Liver (tissue), 9 donors: ENCODE results near the gene DET1. TPM values are rescaled to one million over a fixed set of nuclear protein-coding genes. Genes with fewer than 3 reads are reported as not detected.
"Not testable (repeated sequence)": the region's sequence is repeated elsewhere in the genome, so short reads cannot be mapped to it uniquely, and the experiment has no call there.

Experiments used
- DNase-seq: peaks from one replicate; pipeline ENCODE4 v3.0.0-alpha.2; 2017; ENCODE audit warnings: low spot score
- H3K27ac ChIP-seq, 2 donors: one replicate each; pipeline ENCODE4 v1.7.0; 2013; ENCODE audit warnings: inconsistent platforms in 2 of 2, low read length in 2 of 2, control low read depth in 1 of 2, low read depth in 1 of 2, mild to moderate bottlenecking in 1 of 2
- H3K27me3 ChIP-seq, 4 donors: one replicate each; pipeline versions ENCODE4 v1.6.1 to v1.7.0; 2013; ENCODE audit warnings: low read length in 3 of 4, inconsistent platforms in 1 of 4, mild to moderate bottlenecking in 1 of 4, moderate library complexity in 1 of 4; ENCODE audit not compliant: control insufficient read depth in 4 of 4, insufficient read depth in 4 of 4
- H3K36me3 ChIP-seq, 4 donors: one replicate each; pipeline versions ENCODE4 v1.6.1 to v1.7.0; 2013; ENCODE audit warnings: low read length in 3 of 4, mild to moderate bottlenecking in 3 of 4, low read depth in 1 of 4, moderate library complexity in 1 of 4; ENCODE audit not compliant: control insufficient read depth in 4 of 4, insufficient read depth in 3 of 4
- H3K4me1 ChIP-seq, 4 donors: one replicate each; pipeline versions ENCODE4 v1.6.1 to v1.7.0; 2013; ENCODE audit warnings: low read length in 3 of 4, mild to moderate bottlenecking in 3 of 4, moderate library complexity in 1 of 4; ENCODE audit not compliant: control insufficient read depth in 4 of 4, insufficient read depth in 4 of 4
- H3K4me3 ChIP-seq, 3 donors: one replicate each; pipeline versions ENCODE4 v1.6.1 to v1.7.0; 2013; ENCODE audit warnings: low read length in 3 of 3, control low read depth in 1 of 3, low read depth in 1 of 3, mild to moderate bottlenecking in 1 of 3
- H3K9ac ChIP-seq, 2 donors: one replicate each; pipeline ENCODE4 v1.7.0; 2013; ENCODE audit warnings: low read length in 2 of 2, mild to moderate bottlenecking in 2 of 2, moderate library complexity in 2 of 2, control low read depth in 1 of 2, low read depth in 1 of 2
- H3K9me3 ChIP-seq, 4 donors: one replicate each; pipeline versions ENCODE4 v1.6.1 to v1.7.0; 2013; ENCODE audit warnings: low read length in 3 of 4; ENCODE audit not compliant: control insufficient read depth in 4 of 4
- ATF3 ChIP-seq: IDR thresholded peaks from 2 replicates; pipeline ENCODE4 v1.6.1; 2016; ENCODE audit warnings: antibody characterized with exemption
- CTCF ChIP-seq: fragments of 150-350 bp; IDR thresholded peaks from 2 replicates; pipeline ENCODE4 v1.5.1; 2017; ENCODE audit warnings: improper control_type of control experiment, low read depth, low read length; ENCODE audit not compliant: missing input control
- EGR1 ChIP-seq, 2 donors: IDR thresholded peaks; 2 replicates each; pipeline ENCODE4 v1.6.1; 2016 to 2018; ENCODE audit warnings: antibody characterized with exemption in 2 of 2, low read depth in 2 of 2
- FOXA1 ChIP-seq: IDR thresholded peaks from 2 replicates; pipeline ENCODE4 v1.6.1; 2016; ENCODE audit warnings: antibody characterized with exemption
- FOXA2 ChIP-seq: IDR thresholded peaks from 2 replicates; pipeline ENCODE4 v1.6.1; 2016; ENCODE audit warnings: antibody characterized with exemption
- GABPA ChIP-seq, 2 donors: IDR thresholded peaks in 1 of 2; conservative IDR thresholded peaks in 1 of 2; 2 replicates each; pipeline ENCODE4 v1.6.1; 2016; ENCODE audit warnings: antibody characterized with exemption in 2 of 2, mild to moderate bottlenecking in 1 of 2, moderate library complexity in 1 of 2
- HNF4A ChIP-seq, 2 donors: conservative IDR thresholded peaks; 2 replicates each; pipeline ENCODE4 v1.6.1; 2016; ENCODE audit warnings: antibody characterized with exemption in 2 of 2, mild to moderate bottlenecking in 2 of 2
- HNF4G ChIP-seq: IDR thresholded peaks from 2 replicates; pipeline ENCODE4 v1.6.1; 2016; ENCODE audit warnings: antibody characterized with exemption
- JUND ChIP-seq, 2 donors: IDR thresholded peaks; 2 replicates each; pipeline ENCODE4 v1.6.1; 2016; ENCODE audit warnings: antibody characterized with exemption in 2 of 2
- NR2F2 ChIP-seq: IDR thresholded peaks from 2 replicates; pipeline ENCODE4 v1.6.1; 2016; ENCODE audit warnings: antibody characterized with exemption
- RAD21 ChIP-seq, 2 donors: IDR thresholded peaks; 2 replicates each; pipeline ENCODE4 v1.6.1; 2016; ENCODE audit warnings: antibody characterized with exemption in 2 of 2, mild to moderate bottlenecking in 2 of 2
- RXRA ChIP-seq, 2 donors: IDR thresholded peaks; 2 replicates each; pipeline ENCODE4 v1.6.1; 2017 to 2018; ENCODE audit warnings: antibody characterized with exemption in 2 of 2, mild to moderate bottlenecking in 1 of 2
- SP1 ChIP-seq: IDR thresholded peaks from 2 replicates; pipeline ENCODE4 v1.6.1; 2018; ENCODE audit warnings: antibody characterized with exemption, mild to moderate bottlenecking
- TAF1 ChIP-seq: conservative IDR thresholded peaks from 2 replicates; pipeline ENCODE4 v1.6.1; 2016; ENCODE audit warnings: antibody characterized with exemption, mild to moderate bottlenecking
- YY1 ChIP-seq: IDR thresholded peaks from 2 replicates; pipeline ENCODE4 v1.6.1; 2016; ENCODE audit warnings: antibody characterized with exemption, mild to moderate bottlenecking
- WGBS: extraction: QIAGEN DNeasy Blood & Tissue Kit; methylation state at CpG from one replicate; pipeline ENCODE4 v1.1.7; 2013; 5-methylcytosine and 5-hydroxymethylcytosine counted together
- polyA plus RNA-seq, 2 donors: library from polyadenylated mRNA; stranded (reverse) in 1 of 2; unstranded in 1 of 2; fragments of 200-250 nt in 1 of 2; fragments of >200 nt in 1 of 2; fragmentation: Nextera tagmentation in 1 of 2; extraction: Ambion mirVana in 1 of 2; gene quantifications; one replicate each; pipeline versions ENCODE4 v1.2.1 to v1.2.3, GENCODE V29; 2013 to 2015
- total RNA-seq, 2 donors: library from RNA; depleted of rRNA; stranded (reverse); fragments of >200 nt; gene quantifications; one replicate each; pipeline ENCODE4 v1.2.3, GENCODE V29; 2014
- TF ChIP-seq, protein P1 (sequence below): IDR thresholded peaks from 2 replicates; pipeline ENCODE4 v1.6.1; 2016; ENCODE audit warnings: antibody characterized with exemption, mild to moderate bottlenecking
- TF ChIP-seq, protein P2 (sequence below): IDR thresholded peaks from 2 replicates; pipeline ENCODE4 v1.6.1; 2016; ENCODE audit warnings: antibody characterized with exemption
- TF ChIP-seq, protein P3 (sequence below): IDR thresholded peaks from 2 replicates; pipeline ENCODE4 v1.6.1; 2016; ENCODE audit warnings: antibody characterized with exemption
- donor health status: healthy.
- donor health status: healthy.
- donor health status: healthy.
- donor health status: healthy.
- donor health status: healthy.

Gene DET1
- total and polyA plus RNA-seq, 4 donors = 1.3 to 5.4 (median 2.4) TPM

GRCh38 chr15:88476635-88477060, 69.8 kb downstream of the DET1 start:
- Histone ChIP-seq H3K27ac (no peak overlapping the region), H3K4me3 (no peak overlapping the region), H3K27me3 (no peaks in the 10 kb centered on the region), H3K36me3 (peaks cover 3 to 49% (median 26%) of the 10 kb centered on the region in 4 donors), H3K9me3 (no peaks in the 10 kb centered on the region), H3K4me1 (peaks cover 0 to 8% (median 5%) of the 10 kb centered on the region in 4 donors), H3K9ac (no peak overlapping the region)
- WGBS = 36% methylated on average over 8 of the region's 8 CpGs
- peak; percentile 61 to 76 for TF ChIP-seq RXRA (IDR thresholded peaks at IDR 0.05)
- peak; percentile 51 for TF ChIP-seq NR2F2
- TF ChIP-seq GABPA (IDR thresholded peaks at IDR 0.05 in 1 of 2, conservative IDR thresholded peaks at IDR 0.05 in 1 of 2) = peak in 1 of 2 donors; percentile 55
- peak; percentile 60 for TF ChIP-seq YY1
- TF ChIP-seq, protein P1, sequence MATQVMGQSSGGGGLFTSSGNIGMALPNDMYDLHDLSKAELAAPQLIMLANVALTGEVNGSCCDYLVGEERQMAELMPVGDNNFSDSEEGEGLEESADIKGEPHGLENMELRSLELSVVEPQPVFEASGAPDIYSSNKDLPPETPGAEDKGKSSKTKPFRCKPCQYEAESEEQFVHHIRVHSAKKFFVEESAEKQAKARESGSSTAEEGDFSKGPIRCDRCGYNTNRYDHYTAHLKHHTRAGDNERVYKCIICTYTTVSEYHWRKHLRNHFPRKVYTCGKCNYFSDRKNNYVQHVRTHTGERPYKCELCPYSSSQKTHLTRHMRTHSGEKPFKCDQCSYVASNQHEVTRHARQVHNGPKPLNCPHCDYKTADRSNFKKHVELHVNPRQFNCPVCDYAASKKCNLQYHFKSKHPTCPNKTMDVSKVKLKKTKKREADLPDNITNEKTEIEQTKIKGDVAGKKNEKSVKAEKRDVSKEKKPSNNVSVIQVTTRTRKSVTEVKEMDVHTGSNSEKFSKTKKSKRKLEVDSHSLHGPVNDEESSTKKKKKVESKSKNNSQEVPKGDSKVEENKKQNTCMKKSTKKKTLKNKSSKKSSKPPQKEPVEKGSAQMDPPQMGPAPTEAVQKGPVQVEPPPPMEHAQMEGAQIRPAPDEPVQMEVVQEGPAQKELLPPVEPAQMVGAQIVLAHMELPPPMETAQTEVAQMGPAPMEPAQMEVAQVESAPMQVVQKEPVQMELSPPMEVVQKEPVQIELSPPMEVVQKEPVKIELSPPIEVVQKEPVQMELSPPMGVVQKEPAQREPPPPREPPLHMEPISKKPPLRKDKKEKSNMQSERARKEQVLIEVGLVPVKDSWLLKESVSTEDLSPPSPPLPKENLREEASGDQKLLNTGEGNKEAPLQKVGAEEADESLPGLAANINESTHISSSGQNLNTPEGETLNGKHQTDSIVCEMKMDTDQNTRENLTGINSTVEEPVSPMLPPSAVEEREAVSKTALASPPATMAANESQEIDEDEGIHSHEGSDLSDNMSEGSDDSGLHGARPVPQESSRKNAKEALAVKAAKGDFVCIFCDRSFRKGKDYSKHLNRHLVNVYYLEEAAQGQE = peak; percentile 45
- TF ChIP-seq FOXA2 = peak; percentile 85
- peak; percentile 69 for TF ChIP-seq CTCF
- TF ChIP-seq, protein P2, sequence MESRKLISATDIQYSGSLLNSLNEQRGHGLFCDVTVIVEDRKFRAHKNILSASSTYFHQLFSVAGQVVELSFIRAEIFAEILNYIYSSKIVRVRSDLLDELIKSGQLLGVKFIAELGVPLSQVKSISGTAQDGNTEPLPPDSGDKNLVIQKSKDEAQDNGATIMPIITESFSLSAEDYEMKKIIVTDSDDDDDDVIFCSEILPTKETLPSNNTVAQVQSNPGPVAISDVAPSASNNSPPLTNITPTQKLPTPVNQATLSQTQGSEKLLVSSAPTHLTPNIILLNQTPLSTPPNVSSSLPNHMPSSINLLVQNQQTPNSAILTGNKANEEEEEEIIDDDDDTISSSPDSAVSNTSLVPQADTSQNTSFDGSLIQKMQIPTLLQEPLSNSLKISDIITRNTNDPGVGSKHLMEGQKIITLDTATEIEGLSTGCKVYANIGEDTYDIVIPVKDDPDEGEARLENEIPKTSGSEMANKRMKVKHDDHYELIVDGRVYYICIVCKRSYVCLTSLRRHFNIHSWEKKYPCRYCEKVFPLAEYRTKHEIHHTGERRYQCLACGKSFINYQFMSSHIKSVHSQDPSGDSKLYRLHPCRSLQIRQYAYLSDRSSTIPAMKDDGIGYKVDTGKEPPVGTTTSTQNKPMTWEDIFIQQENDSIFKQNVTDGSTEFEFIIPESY = no peak
- peak; percentile 47 for TF ChIP-seq SP1
- TF ChIP-seq HNF4A (conservative IDR thresholded peaks at IDR 0.05) = peak; percentile 71 to 77
- TF ChIP-seq FOXA1 = peak; percentile 58
- TF ChIP-seq TAF1 = no peak
- no peak for TF ChIP-seq EGR1 (IDR thresholded peaks at IDR 0.05; ENCODE audit: low read depth in 2 of 2)
- TF ChIP-seq ATF3 = no peak
- peak; percentile 95 to 96 for TF ChIP-seq RAD21 (IDR thresholded peaks at IDR 0.05)
- TF ChIP-seq, protein P3, sequence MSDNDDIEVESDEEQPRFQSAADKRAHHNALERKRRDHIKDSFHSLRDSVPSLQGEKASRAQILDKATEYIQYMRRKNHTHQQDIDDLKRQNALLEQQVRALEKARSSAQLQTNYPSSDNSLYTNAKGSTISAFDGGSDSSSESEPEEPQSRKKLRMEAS = peak; percentile 70
- no peak for TF ChIP-seq JUND (IDR thresholded peaks at IDR 0.05)
- peak; percentile 28 for TF ChIP-seq HNF4G
- no peak for DNase-seq

DNA sequence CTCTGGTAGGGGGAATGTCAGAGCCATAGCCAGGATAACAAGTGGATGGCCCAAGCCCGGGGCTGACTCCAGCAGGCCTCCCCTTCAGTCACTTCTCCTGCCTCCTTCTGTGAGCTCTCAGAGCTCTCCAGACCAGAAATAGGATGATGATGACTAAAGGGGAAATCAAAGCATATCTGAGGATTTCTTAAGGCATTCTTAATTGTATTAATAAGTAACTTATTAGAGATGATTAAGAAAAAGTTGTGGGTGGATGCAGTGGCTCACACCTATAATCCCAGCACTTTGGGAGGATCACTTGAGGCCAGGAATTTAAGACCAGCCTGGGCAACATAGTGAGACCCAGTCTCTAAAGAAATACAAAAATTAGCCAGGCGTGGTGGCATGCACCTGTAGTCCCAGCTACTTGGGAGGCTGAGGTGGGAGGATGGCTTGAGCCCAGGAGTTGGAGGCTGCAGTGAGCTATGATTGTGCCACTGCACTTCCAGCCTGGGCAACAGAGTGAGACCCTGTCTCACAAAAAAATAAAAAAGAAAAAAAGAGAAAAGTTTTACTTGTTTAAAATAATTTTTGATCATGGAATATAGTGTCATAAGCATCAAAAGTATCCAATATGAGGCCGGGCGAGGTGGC, 72.7 kb downstream of the DET1 start:
- WGBS = 97% methylated on average over 4 of the region's 4 CpGs
- H3K27me3 ChIP-seq, H3K4me3 ChIP-seq, DNase-seq, H3K27ac ChIP-seq, H3K9ac ChIP-seq, H3K9me3 ChIP-seq: not testable (repeated sequence)
- H3K4me1 ChIP-seq = peaks cover 0 to 10% (median 5%) of the 10 kb centered on the region in 4 donors
- peaks cover 3 to 49% (median 25%) of the 10 kb centered on the region in 4 donors for H3K36me3 ChIP-seq
